OCI-LY3 (cell line): ENCODE results near the gene SIRPB1.

Experiments
- EZH2phosphoT487 ChIP-seq: fragments of 200-600 bp; shearing (Covaris generic); IDR thresholded peaks from 2 replicates; pipeline ENCODE4 v1.6.1; 2018; ENCODE audit warnings: antibody characterized with exemption, mixed run types, low read depth
- TF ChIP-seq, protein P1 (sequence below): fragments of 200-600, 300-600 bp; sonication (generic); IDR thresholded peaks from 2 replicates; pipeline ENCODE4 v1.5.1; 2014; ENCODE audit warnings: antibody characterized with exemption, low read length, low read depth

DNA sequence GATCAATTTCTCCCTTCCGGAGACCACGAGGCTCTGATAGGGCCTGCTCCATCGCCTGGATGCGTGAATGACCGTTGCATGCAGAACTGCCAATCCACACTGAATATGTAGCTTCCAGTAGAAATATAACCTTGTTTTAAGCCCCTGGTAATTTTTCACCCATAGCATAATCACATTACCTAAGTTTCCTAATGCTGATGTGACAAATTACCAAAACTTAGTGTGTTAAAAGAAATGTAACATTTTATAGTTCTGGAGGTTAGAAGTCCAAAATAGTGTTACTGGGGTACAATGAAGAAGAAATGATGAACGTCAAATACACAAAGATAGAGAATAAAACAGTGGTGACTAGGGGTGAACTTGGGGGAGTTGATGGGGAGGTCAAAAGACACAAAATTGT, 40.3 kb downstream of the SIRPB1 start:
- TF ChIP-seq, protein P1, sequence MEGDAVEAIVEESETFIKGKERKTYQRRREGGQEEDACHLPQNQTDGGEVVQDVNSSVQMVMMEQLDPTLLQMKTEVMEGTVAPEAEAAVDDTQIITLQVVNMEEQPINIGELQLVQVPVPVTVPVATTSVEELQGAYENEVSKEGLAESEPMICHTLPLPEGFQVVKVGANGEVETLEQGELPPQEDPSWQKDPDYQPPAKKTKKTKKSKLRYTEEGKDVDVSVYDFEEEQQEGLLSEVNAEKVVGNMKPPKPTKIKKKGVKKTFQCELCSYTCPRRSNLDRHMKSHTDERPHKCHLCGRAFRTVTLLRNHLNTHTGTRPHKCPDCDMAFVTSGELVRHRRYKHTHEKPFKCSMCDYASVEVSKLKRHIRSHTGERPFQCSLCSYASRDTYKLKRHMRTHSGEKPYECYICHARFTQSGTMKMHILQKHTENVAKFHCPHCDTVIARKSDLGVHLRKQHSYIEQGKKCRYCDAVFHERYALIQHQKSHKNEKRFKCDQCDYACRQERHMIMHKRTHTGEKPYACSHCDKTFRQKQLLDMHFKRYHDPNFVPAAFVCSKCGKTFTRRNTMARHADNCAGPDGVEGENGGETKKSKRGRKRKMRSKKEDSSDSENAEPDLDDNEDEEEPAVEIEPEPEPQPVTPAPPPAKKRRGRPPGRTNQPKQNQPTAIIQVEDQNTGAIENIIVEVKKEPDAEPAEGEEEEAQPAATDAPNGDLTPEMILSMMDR: no peak
- no peak for TF ChIP-seq EZH2phosphoT487
